ENCODE data around the gene TRIL. TPM values are rescaled to one million over a fixed set of nuclear protein-coding genes. Genes with fewer than 3 reads are reported as not detected.
A peak's percentile ranks its signal among the peaks of the same experiment; 100 is the strongest.

TRIL gene
- total RNA-seq, 1 donor from 2014 or later: 0.06 TPM

DNA sequence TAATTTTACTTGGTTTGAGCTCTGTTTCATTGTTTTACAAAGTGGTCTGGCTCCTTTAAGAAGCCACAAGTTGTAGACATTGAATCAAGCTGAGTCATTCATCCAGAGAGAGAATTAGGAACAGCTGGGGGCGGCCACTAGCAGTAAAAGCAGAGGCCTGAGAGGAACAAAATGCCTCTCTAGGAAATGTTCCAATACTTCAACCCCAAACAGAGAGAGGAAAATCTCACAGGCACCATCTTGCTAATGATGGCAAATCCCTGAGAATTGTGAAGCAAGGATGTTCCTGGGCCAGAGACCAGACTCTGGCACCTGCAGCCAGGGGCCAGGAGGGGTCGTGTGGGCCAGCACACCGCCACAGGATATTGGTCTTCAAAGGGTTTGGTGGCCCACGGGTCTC is 26.5 kb upstream of the TRIL start:
- no peak for DNase-seq (ENCODE audit: low read depth)
- TF ChIP-seq, protein P1, sequence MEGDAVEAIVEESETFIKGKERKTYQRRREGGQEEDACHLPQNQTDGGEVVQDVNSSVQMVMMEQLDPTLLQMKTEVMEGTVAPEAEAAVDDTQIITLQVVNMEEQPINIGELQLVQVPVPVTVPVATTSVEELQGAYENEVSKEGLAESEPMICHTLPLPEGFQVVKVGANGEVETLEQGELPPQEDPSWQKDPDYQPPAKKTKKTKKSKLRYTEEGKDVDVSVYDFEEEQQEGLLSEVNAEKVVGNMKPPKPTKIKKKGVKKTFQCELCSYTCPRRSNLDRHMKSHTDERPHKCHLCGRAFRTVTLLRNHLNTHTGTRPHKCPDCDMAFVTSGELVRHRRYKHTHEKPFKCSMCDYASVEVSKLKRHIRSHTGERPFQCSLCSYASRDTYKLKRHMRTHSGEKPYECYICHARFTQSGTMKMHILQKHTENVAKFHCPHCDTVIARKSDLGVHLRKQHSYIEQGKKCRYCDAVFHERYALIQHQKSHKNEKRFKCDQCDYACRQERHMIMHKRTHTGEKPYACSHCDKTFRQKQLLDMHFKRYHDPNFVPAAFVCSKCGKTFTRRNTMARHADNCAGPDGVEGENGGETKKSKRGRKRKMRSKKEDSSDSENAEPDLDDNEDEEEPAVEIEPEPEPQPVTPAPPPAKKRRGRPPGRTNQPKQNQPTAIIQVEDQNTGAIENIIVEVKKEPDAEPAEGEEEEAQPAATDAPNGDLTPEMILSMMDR (conservative IDR thresholded peaks at IDR 0.05; ENCODE audit: low read depth, low read length): peak; percentile 3
- no peak overlapping the region for H3K4me3 ChIP-seq (ENCODE audit: low read depth, low read length)

DNA sequence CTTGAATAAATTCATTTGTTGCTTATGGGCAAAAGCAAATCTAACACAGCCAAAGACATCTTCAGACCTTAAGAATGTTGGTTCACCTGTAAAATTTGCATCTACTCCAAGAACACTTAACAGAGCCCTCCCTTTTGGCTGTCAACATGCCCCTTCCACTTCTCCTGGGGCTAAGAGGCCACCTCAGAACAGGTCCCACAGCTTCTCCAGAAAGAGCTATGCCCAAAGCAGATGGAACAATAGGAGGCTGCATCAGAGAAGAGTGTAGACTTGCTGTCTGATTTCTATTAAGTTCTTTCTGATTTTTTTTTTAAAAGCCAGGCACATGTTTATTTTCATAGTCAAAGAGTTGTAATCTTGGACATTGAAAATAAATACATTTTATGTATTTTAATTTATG is 26.1 kb upstream of the TRIL start:
- no peak overlapping the region for H3K4me3 ChIP-seq (ENCODE audit: low read depth, low read length)
- TF ChIP-seq, protein P1 (conservative IDR thresholded peaks at IDR 0.05; ENCODE audit: low read depth, low read length): no peak
- DNase-seq (ENCODE audit: low read depth): no peak

DNA sequence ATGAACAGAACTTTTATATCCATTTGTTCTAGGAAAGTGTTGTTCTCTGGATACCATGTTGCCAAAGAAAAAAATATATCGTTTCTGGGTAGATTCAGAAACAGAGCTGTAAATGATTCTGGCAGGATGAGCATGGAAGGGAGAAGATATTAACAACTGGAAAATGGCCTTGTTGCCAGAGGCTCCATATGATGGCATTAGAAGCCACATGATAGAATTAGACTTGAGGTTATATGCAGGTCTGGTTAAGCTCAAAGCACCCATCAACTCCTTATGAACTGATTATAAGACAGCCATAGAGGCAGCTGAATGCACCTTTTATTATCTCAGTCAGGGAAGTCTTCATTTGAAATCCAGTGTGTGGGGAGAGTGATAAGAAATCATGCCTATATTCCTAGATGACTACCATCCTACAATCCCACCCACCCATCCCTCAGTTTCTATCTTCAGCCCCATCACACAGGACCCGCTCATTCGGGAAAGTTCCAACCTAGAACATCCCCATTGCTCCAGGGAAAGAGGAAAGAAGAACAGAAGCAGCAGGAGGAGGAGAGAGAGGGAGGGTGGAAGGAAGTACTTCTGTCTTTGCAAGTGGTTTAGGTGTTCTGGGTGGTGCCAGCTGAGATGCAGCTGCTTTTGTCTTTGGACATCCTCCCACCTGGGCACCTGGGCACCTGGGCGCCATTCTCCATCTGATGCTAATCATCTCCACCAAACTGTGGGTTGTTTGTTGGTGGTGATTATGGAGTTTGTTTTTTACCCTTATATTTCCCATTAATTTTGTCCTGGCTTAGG is 25.5 kb upstream of the TRIL start:
- TF ChIP-seq, protein P1 (conservative IDR thresholded peaks at IDR 0.05; ENCODE audit: low read depth, low read length): no peak
- no peak overlapping the region for H3K4me3 ChIP-seq (ENCODE audit: low read depth, low read length)
- DNase-seq (ENCODE audit: low read depth): no peak

DNA sequence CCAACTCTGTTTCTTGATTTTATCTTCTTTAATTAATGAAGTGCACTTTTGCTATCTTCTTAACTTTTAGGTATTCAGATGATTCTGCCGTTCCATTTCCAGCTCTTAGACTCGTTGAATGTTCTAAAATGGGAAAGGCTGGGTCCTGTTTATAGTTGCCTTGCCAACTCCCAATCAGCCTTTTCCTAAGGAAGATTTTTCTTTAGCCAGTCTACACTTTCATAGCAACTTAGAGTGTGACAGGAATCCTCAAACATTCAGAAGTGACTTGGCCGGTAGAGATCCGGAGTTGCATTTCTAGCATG is 23.0 kb upstream of the TRIL start:
- TF ChIP-seq, protein P1 (conservative IDR thresholded peaks at IDR 0.05; ENCODE audit: low read depth, low read length): no peak
- H3K4me3 ChIP-seq (ENCODE audit: low read depth, low read length): no peak overlapping the region
- DNase-seq (ENCODE audit: low read depth): no peak

DNA sequence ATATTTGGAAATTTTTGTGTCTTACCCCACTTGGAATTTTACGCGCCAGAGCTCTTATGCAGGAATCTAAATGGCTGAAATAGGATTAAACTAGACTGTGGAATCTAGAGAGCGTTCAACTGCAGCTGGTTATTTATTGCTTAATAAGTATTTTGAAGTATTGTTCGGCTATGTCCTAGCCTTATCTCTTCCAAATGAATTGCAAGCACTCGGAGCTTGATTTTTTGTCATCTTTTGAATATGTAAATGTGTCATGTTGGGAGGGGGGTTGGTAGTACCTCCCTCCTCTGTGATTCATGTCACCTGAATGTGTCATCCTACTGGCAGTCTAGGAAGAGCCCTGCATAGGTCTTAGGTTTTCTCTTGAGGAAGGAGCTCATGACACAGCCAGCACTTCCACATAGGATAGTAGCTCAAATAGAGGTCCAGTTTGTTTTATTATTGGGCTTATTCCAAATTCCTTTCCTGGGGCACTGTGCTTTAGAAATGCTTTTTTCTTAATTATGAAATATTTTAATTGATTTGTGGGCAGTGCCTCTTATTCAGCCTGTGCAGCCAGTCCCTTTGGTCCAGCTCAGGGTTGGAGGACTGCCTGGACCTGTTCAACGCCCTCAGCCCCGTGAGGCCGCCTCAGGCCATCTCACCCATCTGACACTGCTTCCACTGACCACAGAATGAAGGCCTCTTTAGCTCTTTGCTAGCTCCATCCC is 22.5 kb upstream of the TRIL start:
- DNase-seq (ENCODE audit: low read depth): no peak
- no peak overlapping the region for H3K4me3 ChIP-seq (ENCODE audit: low read depth, low read length)
- TF ChIP-seq, protein P1 (conservative IDR thresholded peaks at IDR 0.05; ENCODE audit: low read depth, low read length): no peak

DNA sequence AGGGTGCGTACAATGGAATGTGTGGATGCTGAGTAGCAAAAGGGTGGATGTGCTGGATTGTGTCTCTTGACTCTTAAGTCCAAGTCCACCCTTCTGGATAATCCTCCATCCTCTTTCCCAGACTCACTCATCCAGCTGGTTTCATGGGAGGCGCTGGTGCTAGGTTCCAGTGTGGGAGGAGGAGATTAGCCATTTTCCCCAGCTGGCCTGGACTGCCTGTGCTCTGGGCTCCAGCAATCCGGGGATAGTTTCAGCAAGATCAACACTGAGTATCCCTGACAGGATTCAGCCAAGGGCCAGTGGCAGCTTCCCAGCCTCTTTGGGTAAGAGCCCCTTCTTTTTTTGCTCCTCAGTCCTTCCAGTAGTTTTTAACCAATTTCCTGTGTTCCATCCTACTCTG is 21.6 kb upstream of the TRIL start:
- TF ChIP-seq, protein P1 (conservative IDR thresholded peaks at IDR 0.05; ENCODE audit: low read depth, low read length): no peak
- H3K4me3 ChIP-seq (ENCODE audit: low read depth, low read length): no peak overlapping the region
- DNase-seq (ENCODE audit: low read depth): no peak

Data from epithelial cell of proximal tubule (primary cell).